Chondrocyte (in vitro differentiated cells): ENCODE data around the gene STXBP2. TPM values are rescaled to one million over a fixed set of nuclear protein-coding genes. Genes with fewer than 3 reads are reported as not detected.

ENCODE experiments used
- DNase-seq: peaks from one replicate; pipeline ENCODE4 v3.0.0; 2021; ENCODE audit warnings: mixed read lengths, low spot score
- H3K27ac Mint-ChIP-seq: one replicate; pipeline ENCODE4 v1.8.0; 2021; ENCODE audit warnings: mild to moderate bottlenecking, moderate library complexity, mixed read lengths; ENCODE audit not compliant: unreplicated experiment
- H3K27me3 Mint-ChIP-seq: 2 replicates; pipeline ENCODE4 v1.8.0; 2021; ENCODE audit warnings: low read depth, mixed read lengths
- H3K36me3 Mint-ChIP-seq: 2 replicates; pipeline ENCODE4 v1.8.0; 2021; ENCODE audit warnings: low read depth, mixed read lengths
- H3K4me1 Mint-ChIP-seq: 2 replicates; pipeline ENCODE4 v1.8.0; 2021; ENCODE audit warnings: low read depth, mild to moderate bottlenecking, mixed read lengths
- H3K4me3 Mint-ChIP-seq: one replicate; pipeline ENCODE4 v1.8.0; 2021; ENCODE audit warnings: mild to moderate bottlenecking, moderate library complexity, mixed read lengths; ENCODE audit not compliant: unreplicated experiment
- H3K9me3 Mint-ChIP-seq: 2 replicates; pipeline ENCODE4 v1.8.0; 2021; ENCODE audit warnings: low read depth, mixed read lengths
- CTCF ChIP-seq: fragments of 200-600 bp; sonication (generic); IDR thresholded peaks from 2 replicates; pipeline ENCODE4 v1.5.0; 2021; ENCODE audit warnings: antibody characterized with exemption, mild to moderate bottlenecking, moderate library complexity
- long read RNA-seq: library from polyadenylated mRNA; stranded (forward); transcript quantifications from one replicate; pipeline ENCODE4 v2.0.0, GENCODE V29; 2021
- total RNA-seq: library from RNA; stranded (reverse); gene quantifications from 3 replicates; pipeline ENCODE4 v1.2.1, GENCODE V29; 2021

The STXBP2 gene
- 2.7 to 10.2 TPM (median 8.1 TPM) in 3 replicates for total RNA-seq
- long read RNA-seq, transcript STXBP2-201 (19 exons, 1,876 nt): major isoform, 11 of 13 reads
- long read RNA-seq, partial matches to known transcripts: 1 of 13 reads
- long read RNA-seq, other reads (novel, unspliced or antisense): 1 of 13 reads

- H3K4me3 Mint-ChIP-seq: peak within 1 kb of the TSS; percentile 57
- no peaks in the 10 kb centered on the region for H3K4me1 Mint-ChIP-seq
- peak; percentile 88 for DNase-seq
- no peaks in the 10 kb centered on the region for H3K9me3 Mint-ChIP-seq
- peaks cover 1% of the 10 kb centered on the region for H3K36me3 Mint-ChIP-seq
- H3K27me3 Mint-ChIP-seq: peaks cover 26% of the 10 kb centered on the region
- H3K27ac Mint-ChIP-seq: no peak within 1 kb of the TSS
- TF ChIP-seq CTCF: no peak
Observed at GRCh38 chr19:7636691-7637373, at the start of gene STXBP2. Gene STXBP2 (plus strand): TSS chr19:7637110. CDS start chr19:7637150, 40 bp downstream.

- Mint-ChIP-seq H3K36me3 (no peaks in the 10 kb centered on the region), H3K4me3 (no peak overlapping the region), H3K9me3 (no peaks in the 10 kb centered on the region), H3K27me3 (peaks cover 20% of the 10 kb centered on the region), H3K4me1 (no peaks in the 10 kb centered on the region), H3K27ac (no peak overlapping the region)
- no peak for TF ChIP-seq CTCF
- no peak for DNase-seq
Observed at GRCh38 chr19:7589822-7590221, 47.1 kb upstream of the STXBP2 start.

- Mint-ChIP-seq H3K4me1 (peaks cover 2% of the 10 kb centered on the region), H3K27me3 (peaks cover 20% of the 10 kb centered on the region), H3K27ac (no peak overlapping the region), H3K36me3 (no peaks in the 10 kb centered on the region), H3K9me3 (no peaks in the 10 kb centered on the region), H3K4me3 (no peak overlapping the region)
- DNase-seq: no peak
- no peak for TF ChIP-seq CTCF
Observed at GRCh38 chr19:7590256-7590655, 46.7 kb upstream of the STXBP2 start.

GRCh38 chr19:7595466-7596133 is 41.3 kb upstream of the STXBP2 start, which contains the start of gene CAMSAP3:
Gene CAMSAP3 (plus strand): TSS chr19:7595863. CDS start chr19:7596003, 140 bp downstream.
- H3K36me3 Mint-ChIP-seq: no peaks in the 10 kb centered on the region
- H3K9me3 Mint-ChIP-seq: no peaks in the 10 kb centered on the region
- no peak for DNase-seq
- peaks cover 34% of the 10 kb centered on the region for H3K27me3 Mint-ChIP-seq
- H3K4me3 Mint-ChIP-seq: peak within 1 kb of the TSS; percentile 63
- H3K27ac Mint-ChIP-seq: no peak within 1 kb of the TSS
- H3K4me1 Mint-ChIP-seq: peaks cover 4% of the 10 kb centered on the region
- no peak for TF ChIP-seq CTCF

- no peak overlapping the region for H3K27ac Mint-ChIP-seq
- peaks cover 4% of the 10 kb centered on the region for H3K4me1 Mint-ChIP-seq
- no peaks in the 10 kb centered on the region for H3K9me3 Mint-ChIP-seq
- H3K27me3 Mint-ChIP-seq: peaks cover 34% of the 10 kb centered on the region
- TF ChIP-seq CTCF: no peak
- H3K36me3 Mint-ChIP-seq: no peaks in the 10 kb centered on the region
- no peak for DNase-seq
- peak overlapping the region; percentile 60 for H3K4me3 Mint-ChIP-seq
Observed at GRCh38 chr19:7596211-7596937, 40.5 kb upstream of the STXBP2 start.
